Loucy (cell line): ENCODE results near the gene NTF4.

Source experiments
- H2AFZ ChIP-seq: fragments of 200-600 bp; sonication (generic); 2 replicates; pipeline ENCODE4 v1.6.0; 2016; ENCODE audit warnings: antibody characterized with exemption, mild to moderate bottlenecking, low read length, moderate library complexity
- H3F3A ChIP-seq: fragments of 200-600 bp; 2 replicates; pipeline ENCODE4 v1.6.0; 2016; ENCODE audit warnings: antibody characterized with exemption, low read depth, mild to moderate bottlenecking
- H3K27me3 ChIP-seq: fragments of 200-600 bp; sonication (generic); 2 replicates; pipeline ENCODE4 v1.6.1; 2014; ENCODE audit warnings: low read length, mild to moderate bottlenecking; ENCODE audit not compliant: insufficient read depth, poor library complexity, severe bottlenecking
- H3K36me3 ChIP-seq: fragments of 200-600 bp; sonication (generic); 2 replicates; pipeline ENCODE4 v1.6.1; 2016; ENCODE audit warnings: low read length; ENCODE audit not compliant: insufficient read depth
- H3K4me1 ChIP-seq: fragments of 200-600 bp; sonication (generic); 2 replicates; pipeline ENCODE4 v1.5.1; 2014; ENCODE audit warnings: low read length, mild to moderate bottlenecking; ENCODE audit not compliant: insufficient read depth, poor library complexity, severe bottlenecking
- H3K4me2 ChIP-seq: fragments of 200-600 bp; sonication (generic); 2 replicates; pipeline ENCODE4 v1.6.0; 2014; ENCODE audit warnings: antibody characterized with exemption, low read length, low read depth, mild to moderate bottlenecking; ENCODE audit not compliant: poor library complexity, severe bottlenecking
- H3K4me3 ChIP-seq: fragments of 200-600 bp; sonication (generic); 2 replicates; pipeline ENCODE4 v1.5.1; 2014; ENCODE audit warnings: low read length, mild to moderate bottlenecking, mixed read lengths; ENCODE audit not compliant: poor library complexity, severe bottlenecking
- H3K79me2 ChIP-seq: fragments of 200-600 bp; sonication (generic); 2 replicates; pipeline ENCODE4 v1.6.1; 2014; ENCODE audit warnings: low read length; ENCODE audit not compliant: insufficient read depth
- H3K9ac ChIP-seq: fragments of 200-600 bp; sonication (generic); 2 replicates; pipeline ENCODE4 v1.6.0; 2014; ENCODE audit warnings: mild to moderate bottlenecking, low read depth, low read length, moderate library complexity; ENCODE audit not compliant: poor library complexity, severe bottlenecking
- H3K9me2 ChIP-seq: fragments of 200-600 bp; sonication (generic); replicated peaks from 2 replicates; pipeline ENCODE4 v1.6.1; 2016; ENCODE audit warnings: low read depth, low read length, mixed read lengths
- H3K9me3 ChIP-seq: fragments of 200-600 bp; sonication (generic); 2 replicates; pipeline ENCODE4 v1.6.1; 2014; ENCODE audit warnings: mild to moderate bottlenecking, antibody characterized with exemption, low read length, low read depth; ENCODE audit not compliant: insufficient read depth
- H4K20me1 ChIP-seq: fragments of 200-600 bp; sonication (generic); 2 replicates; pipeline ENCODE4 v1.6.0; 2014; ENCODE audit warnings: antibody characterized with exemption, low read length, mild to moderate bottlenecking; ENCODE audit not compliant: insufficient read depth, poor library complexity, severe bottlenecking
- CTCF ChIP-seq: fragments of 200-600 bp; sonication (generic); conservative IDR thresholded peaks from 2 replicates; pipeline ENCODE4 v1.5.1; 2014; ENCODE audit warnings: mild to moderate bottlenecking, antibody characterized with exemption, low read length
- EZH2phosphoT487 ChIP-seq: fragments of 200-600 bp; IDR thresholded peaks from 2 replicates; pipeline ENCODE4 v1.6.1; 2018; ENCODE audit warnings: antibody characterized with exemption, mild to moderate bottlenecking, moderate library complexity, borderline replicate concordance

NTF4 gene

GRCh38 chr19:49064768-49065611 lies at the start of gene NTF4:
NTF4 (minus strand) TSS chr19:49064818; CDS start chr19:49061997, 2,821 bp downstream.
- H3K4me2 ChIP-seq, result peak within 1 kb of the TSS; percentile 16
- no peaks in the 10 kb centered on the region for H3K27me3 ChIP-seq
- H3K9me2 ChIP-seq, result no peaks in the 10 kb centered on the region
- no peaks in the 10 kb centered on the region for H3K79me2 ChIP-seq
- no peak within 1 kb of the TSS for H3K9ac ChIP-seq
- no peaks in the 10 kb centered on the region for H3K9me3 ChIP-seq
- H4K20me1 ChIP-seq, result no peaks in the 10 kb centered on the region
- H3K36me3 ChIP-seq, result no peaks in the 10 kb centered on the region
- no peak within 1 kb of the TSS for H2AFZ ChIP-seq
- no peak within 1 kb of the TSS for H3K4me3 ChIP-seq
- no peaks in the 10 kb centered on the region for H3K4me1 ChIP-seq
- no peaks in the 10 kb centered on the region for H3F3A ChIP-seq
- no peak for TF ChIP-seq EZH2phosphoT487
- no peak for TF ChIP-seq CTCF

GRCh38 chr19:49113762-49114629 lies 49.4 kb upstream of the NTF4 start, which contains the start of gene LIN7B:
LIN7B (plus strand) TSS chr19:49114370; CDS start chr19:49114405, 35 bp downstream.
- Histone ChIP-seq H3F3A (peaks cover 7% of the 10 kb centered on the region; the same call in 1 of the 2 replicates), H3K4me1 (peaks cover 17% of the 10 kb centered on the region), H3K9ac (peak within 1 kb of the TSS; percentile 66), H3K4me2 (peak within 1 kb of the TSS; percentile 90), H3K27me3 (no peaks in the 10 kb centered on the region), H3K9me2 (no peaks in the 10 kb centered on the region), H3K36me3 (peaks cover 10% of the 10 kb centered on the region; the same call in 1 of the 2 replicates), H4K20me1 (no peaks in the 10 kb centered on the region), H3K9me3 (no peaks in the 10 kb centered on the region), H3K79me2 (no peaks in the 10 kb centered on the region), H2AFZ (peak within 1 kb of the TSS; percentile 97), H3K4me3 (peak within 1 kb of the TSS; percentile 72)
- peak; percentile 53 for TF ChIP-seq CTCF
- no peak for TF ChIP-seq EZH2phosphoT487

- no peak overlapping the region for H2AFZ ChIP-seq
- no peak overlapping the region for H3K4me2 ChIP-seq
- H3F3A ChIP-seq, result peaks cover 7% of the 10 kb centered on the region; the same call in 1 of the 2 replicates
- H3K36me3 ChIP-seq, result peaks cover 36% of the 10 kb centered on the region; the same call in 1 of the 2 replicates
- no peaks in the 10 kb centered on the region for H3K9me3 ChIP-seq
- H3K9me2 ChIP-seq, result no peaks in the 10 kb centered on the region
- no peak overlapping the region for H3K9ac ChIP-seq
- no peaks in the 10 kb centered on the region for H3K79me2 ChIP-seq
- no peak overlapping the region for H3K4me3 ChIP-seq
- peaks cover 8% of the 10 kb centered on the region for H4K20me1 ChIP-seq
- peaks cover 12% of the 10 kb centered on the region for H3K4me1 ChIP-seq
- TF ChIP-seq CTCF, result no peak
- no peak for TF ChIP-seq EZH2phosphoT487
- H3K27me3 ChIP-seq, result no peaks in the 10 kb centered on the region
Measured at GRCh38 chr19:49111218-49111998, 46.8 kb upstream of the NTF4 start.
